Stimulated activated CD4-positive, alpha-beta T cell treated with anti-CD3 and anti-CD28 coated beads, Interleukin-12 subunit alpha, Interleukin-12 subunit beta, amount 100 ng/mL, for 4 hours (primary cell): ENCODE measurements around the gene PLEKHA8.

Experiments
- DNase-seq: peaks from one replicate; pipeline ENCODE4 v3.0.0-alpha.2; 2020

PLEKHA8 gene

GRCh38 chr7:30148426-30148825, 120.2 kb downstream of the PLEKHA8 start:
- no peak for DNase-seq

GRCh38 chr7:30148951-30149459, 120.8 kb downstream of the PLEKHA8 start:
- no peak for DNase-seq

GRCh38 chr7:30149640-30150272, 121.5 kb downstream of the PLEKHA8 start:
- no peak for DNase-seq

GRCh38 chr7:30150711-30151110, 122.5 kb downstream of the PLEKHA8 start:
- no peak for DNase-seq

GRCh38 chr7:30154111-30154587, 125.9 kb downstream of the PLEKHA8 start:
- no peak for DNase-seq

- DNase-seq: no peak
These were observed 127.3 kb downstream of the PLEKHA8 start for GRCh38 chr7:30155481-30155880.

- DNase-seq: no peak
These were observed 129.0 kb downstream of the PLEKHA8 start for GRCh38 chr7:30157204-30157603.

- DNase-seq: no peak
These were observed 131.0 kb downstream of the PLEKHA8 start for GRCh38 chr7:30159163-30159562.

- DNase-seq: no peak
These were observed 131.5 kb downstream of the PLEKHA8 start for GRCh38 chr7:30159698-30160143.

GRCh38 chr7:30160329-30160728, 132.1 kb downstream of the PLEKHA8 start:
- DNase-seq: no peak

GRCh38 chr7:30162133-30162532, 133.9 kb downstream of the PLEKHA8 start:
- no peak for DNase-seq

- no peak for DNase-seq
These were observed 134.5 kb downstream of the PLEKHA8 start for GRCh38 chr7:30162622-30163124.

- no peak for DNase-seq
These were observed 135.2 kb downstream of the PLEKHA8 start for GRCh38 chr7:30163231-30163894.

- DNase-seq: no peak
These were observed 136.4 kb downstream of the PLEKHA8 start for GRCh38 chr7:30164567-30164966.

- no peak for DNase-seq
These were observed 137.4 kb downstream of the PLEKHA8 start for GRCh38 chr7:30165590-30165989.

GRCh38 chr7:30166155-30166840, 138.1 kb downstream of the PLEKHA8 start:
- DNase-seq: no peak

GRCh38 chr7:30166841-30167235, 138.6 kb downstream of the PLEKHA8 start:
- no peak for DNase-seq

- DNase-seq: no peak
These were observed 139.7 kb downstream of the PLEKHA8 start for GRCh38 chr7:30167901-30168300.

GRCh38 chr7:30168835-30169573, 140.8 kb downstream of the PLEKHA8 start:
- DNase-seq: no peak

- DNase-seq: no peak
These were observed 141.4 kb downstream of the PLEKHA8 start for GRCh38 chr7:30169579-30169978.

GRCh38 chr7:30170476-30171205, 142.4 kb downstream of the PLEKHA8 start:
- DNase-seq: no peak
